Measurements from ENCODE around the gene TRAPPC4. TPM values are rescaled to one million over a fixed set of nuclear protein-coding genes. Genes with fewer than 3 reads are reported as not detected.
"Not testable (repeated sequence)": the region's sequence is repeated elsewhere in the genome, so short reads cannot be mapped to it uniquely, and the experiment has no call there.

Gene TRAPPC4
- total RNA-seq, 2 donors from 2014 or later = 59.3 to 70.0 TPM

DNA sequence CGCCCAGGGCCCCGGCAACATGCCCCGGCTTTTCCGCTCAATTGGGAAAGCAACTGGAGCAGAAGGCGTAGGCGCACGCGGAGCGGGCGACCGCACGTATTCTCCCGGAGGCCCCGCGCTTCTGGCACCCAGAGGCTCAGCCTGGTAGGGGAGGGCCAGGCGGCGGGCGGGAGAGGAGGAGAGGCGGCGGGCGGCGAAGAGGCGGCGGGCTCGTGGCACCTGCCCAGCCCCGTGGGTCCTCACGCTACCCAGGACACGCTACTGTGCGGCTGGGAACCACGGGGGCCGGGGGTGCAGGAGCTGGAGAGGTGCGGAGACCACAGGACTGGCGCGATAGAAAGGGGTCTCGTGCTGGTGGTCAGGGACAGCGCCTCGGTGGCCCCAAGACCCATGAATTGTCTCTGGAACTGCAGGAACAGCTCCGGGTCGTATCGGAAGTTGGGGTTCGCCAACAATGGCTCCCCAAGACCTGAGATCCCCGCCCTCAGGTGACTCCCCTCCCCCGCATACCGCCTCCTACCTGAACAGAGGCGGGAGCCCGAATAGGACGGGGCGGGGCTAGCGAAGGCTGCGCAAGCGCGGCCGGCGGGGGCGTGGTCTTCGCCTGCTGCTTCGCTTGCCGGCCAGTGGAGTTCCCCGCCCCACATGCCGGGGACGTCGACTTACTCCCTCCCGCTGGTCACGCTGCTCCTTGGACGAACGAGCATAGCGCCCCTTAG, 11.9 kb downstream of the TRAPPC4 start, which contains the start of gene SLC37A4:
Gene SLC37A4 (minus strand): TSS at position 549 of the 719 bp plus-strand sequence.
- no peaks in the 10 kb centered on the region for H3K9me3 Mint-ChIP-seq
- H3K36me3 Mint-ChIP-seq (ENCODE audit: insufficient read depth in 2 of 2) = peaks cover 1 to 3% of the 10 kb centered on the region in 2 donors
- peaks cover 24% of the 10 kb centered on the region for H3K4me1 Mint-ChIP-seq (ENCODE audit: low read depth)
- ATAC-seq (replicated peaks in 1 of 2) = peak; percentile 91 to 93
- H3K27me3 Mint-ChIP-seq (ENCODE audit: low read depth) = no peaks in the 10 kb centered on the region
- DNase-seq = peak; percentile 99 to 100
- peak within 1 kb of the TSS; percentile 83 to 85 for H3K4me3 Mint-ChIP-seq
- H3K27ac Mint-ChIP-seq = peak within 1 kb of the TSS; percentile 9

DNA sequence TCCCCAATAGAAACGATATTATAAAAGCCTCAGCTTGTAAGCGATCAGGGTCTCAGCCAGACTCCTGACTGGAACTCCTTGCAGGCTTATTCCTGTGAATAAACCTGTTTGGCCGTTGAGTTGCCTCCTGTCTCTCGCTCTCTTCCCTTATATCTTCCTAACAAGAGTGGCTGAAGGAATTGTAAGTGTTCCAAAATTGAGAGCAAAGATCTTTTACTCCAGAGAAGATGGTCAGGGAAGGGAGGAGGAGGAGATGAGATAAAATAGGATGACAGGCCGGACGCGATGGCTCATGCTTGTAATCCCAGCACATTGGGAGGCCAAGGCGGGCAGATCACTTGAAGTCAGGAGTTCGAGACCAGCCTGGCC, 13.3 kb downstream of the TRAPPC4 start:
- Mint-ChIP-seq H3K4me1 (ENCODE audit: low read depth) (peaks cover 21% of the 10 kb centered on the region), H3K9me3 (no peaks in the 10 kb centered on the region), H3K4me3 (no peak overlapping the region), H3K36me3 (ENCODE audit: insufficient read depth in 2 of 2) (no peaks in the 10 kb centered on the region), H3K27ac (no peak overlapping the region), H3K27me3 (ENCODE audit: low read depth) (no peaks in the 10 kb centered on the region)
- ATAC-seq (replicated peaks in 1 of 2) = no peak
- no peak for DNase-seq

DNA sequence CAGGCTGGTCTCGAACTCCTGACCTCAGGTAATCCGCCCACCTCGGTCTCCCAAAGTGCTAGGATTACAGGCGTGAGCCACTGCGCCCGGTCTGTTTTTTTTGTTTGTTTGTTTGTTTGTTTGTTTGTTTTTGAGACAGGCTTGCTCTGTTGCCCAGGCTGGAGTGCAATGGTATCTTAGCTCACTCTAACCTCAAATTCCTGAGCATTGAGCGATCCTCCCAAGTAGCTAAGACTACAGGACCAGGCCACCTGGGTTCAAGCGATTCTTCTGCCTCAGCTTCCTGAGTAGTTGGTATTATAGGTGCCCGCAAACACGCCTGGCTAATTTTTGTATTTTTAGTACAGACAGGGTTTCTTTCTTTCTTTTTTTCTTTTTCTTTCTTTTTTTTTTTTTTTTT, 14.9 kb downstream of the TRAPPC4 start:
- H3K4me1 Mint-ChIP-seq (ENCODE audit: low read depth) = peaks cover 21% of the 10 kb centered on the region
- not testable (repeated sequence) for H3K27ac Mint-ChIP-seq; H3K36me3 Mint-ChIP-seq (ENCODE audit: insufficient read depth in 2 of 2); DNase-seq; H3K9me3 Mint-ChIP-seq; H3K27me3 Mint-ChIP-seq (ENCODE audit: low read depth); H3K4me3 Mint-ChIP-seq; ATAC-seq (replicated peaks in 1 of 2)

DNA sequence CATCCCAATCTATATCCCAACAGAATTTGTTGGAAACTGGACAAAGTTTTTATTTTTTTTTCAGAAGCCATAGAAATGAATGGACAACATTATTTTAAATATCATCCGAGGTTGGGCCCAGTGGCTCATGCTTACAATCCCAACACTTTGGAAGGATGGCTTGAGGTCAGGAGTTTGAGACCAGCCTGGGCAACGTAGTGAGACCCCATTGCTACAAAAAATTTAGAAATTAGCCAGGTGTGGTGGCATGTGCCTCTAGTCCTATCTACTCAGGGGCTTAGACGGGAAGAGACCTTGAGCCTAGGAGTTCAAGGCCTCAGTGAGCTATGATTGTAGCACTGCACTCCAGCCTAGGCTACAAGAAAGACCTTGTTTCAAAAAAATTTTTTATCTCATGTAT, 16.2 kb downstream of the TRAPPC4 start:
- Mint-ChIP-seq H3K4me1 (ENCODE audit: low read depth) (peaks cover 8% of the 10 kb centered on the region), H3K36me3 (ENCODE audit: insufficient read depth in 2 of 2) (no peaks in the 10 kb centered on the region), H3K27me3 (ENCODE audit: low read depth) (no peaks in the 10 kb centered on the region), H3K4me3 (no peak overlapping the region), H3K9me3 (no peaks in the 10 kb centered on the region), H3K27ac (no peak overlapping the region)
- DNase-seq (no peak), ATAC-seq (replicated peaks in 1 of 2) (no peak)

DNA sequence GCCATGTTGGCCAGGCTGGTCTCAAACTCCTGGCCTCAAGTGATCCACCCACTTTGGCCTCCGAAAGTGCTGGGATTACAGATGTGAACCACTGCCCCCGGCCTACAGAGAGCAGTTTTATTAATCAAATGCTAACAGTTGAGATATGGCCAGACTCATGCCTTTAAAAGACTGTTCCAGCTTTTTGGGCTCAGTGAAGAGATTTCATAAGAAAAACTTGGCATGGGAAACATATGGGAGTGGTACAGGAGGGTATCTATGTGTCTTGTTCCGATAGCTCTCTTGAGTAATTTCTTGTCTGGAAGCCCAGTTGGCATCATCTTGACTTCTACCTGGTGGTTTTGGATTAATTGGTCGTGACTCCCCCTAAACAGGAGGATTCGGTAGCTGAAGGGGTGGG, 20.3 kb downstream of the TRAPPC4 start:
- Mint-ChIP-seq H3K4me3 (no peak overlapping the region), H3K27ac (no peak overlapping the region), H3K36me3 (ENCODE audit: insufficient read depth in 2 of 2) (no peaks in the 10 kb centered on the region), H3K27me3 (ENCODE audit: low read depth) (no peaks in the 10 kb centered on the region), H3K4me1 (ENCODE audit: low read depth) (peaks cover 10% of the 10 kb centered on the region), H3K9me3 (no peaks in the 10 kb centered on the region)
- ATAC-seq (replicated peaks in 1 of 2) = no peak
- DNase-seq = no peak

DNA sequence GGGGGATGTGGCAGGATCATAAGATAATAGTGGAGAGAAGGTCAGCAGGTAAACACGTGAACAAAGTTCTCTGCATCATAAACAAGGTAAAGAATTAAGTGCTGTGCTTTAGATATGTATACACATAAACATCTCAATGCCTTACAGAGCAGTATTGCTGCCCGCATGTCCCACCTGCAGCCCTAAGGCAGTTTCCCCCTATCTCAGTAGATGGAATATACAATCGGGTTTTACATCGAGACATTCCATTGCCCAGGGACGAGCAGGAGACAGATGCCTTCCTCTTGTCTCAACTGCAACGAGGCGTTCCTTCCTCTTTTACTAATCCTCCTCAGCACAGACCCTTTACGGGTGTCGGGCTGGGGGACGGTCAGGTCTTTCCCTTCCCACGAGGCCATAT, 20.9 kb downstream of the TRAPPC4 start:
- not testable (repeated sequence) for H3K9me3 Mint-ChIP-seq; H3K27me3 Mint-ChIP-seq (ENCODE audit: low read depth); DNase-seq; H3K27ac Mint-ChIP-seq; H3K36me3 Mint-ChIP-seq (ENCODE audit: insufficient read depth in 2 of 2); H3K4me3 Mint-ChIP-seq; ATAC-seq (replicated peaks in 1 of 2); H3K4me1 Mint-ChIP-seq (ENCODE audit: low read depth)

DNA sequence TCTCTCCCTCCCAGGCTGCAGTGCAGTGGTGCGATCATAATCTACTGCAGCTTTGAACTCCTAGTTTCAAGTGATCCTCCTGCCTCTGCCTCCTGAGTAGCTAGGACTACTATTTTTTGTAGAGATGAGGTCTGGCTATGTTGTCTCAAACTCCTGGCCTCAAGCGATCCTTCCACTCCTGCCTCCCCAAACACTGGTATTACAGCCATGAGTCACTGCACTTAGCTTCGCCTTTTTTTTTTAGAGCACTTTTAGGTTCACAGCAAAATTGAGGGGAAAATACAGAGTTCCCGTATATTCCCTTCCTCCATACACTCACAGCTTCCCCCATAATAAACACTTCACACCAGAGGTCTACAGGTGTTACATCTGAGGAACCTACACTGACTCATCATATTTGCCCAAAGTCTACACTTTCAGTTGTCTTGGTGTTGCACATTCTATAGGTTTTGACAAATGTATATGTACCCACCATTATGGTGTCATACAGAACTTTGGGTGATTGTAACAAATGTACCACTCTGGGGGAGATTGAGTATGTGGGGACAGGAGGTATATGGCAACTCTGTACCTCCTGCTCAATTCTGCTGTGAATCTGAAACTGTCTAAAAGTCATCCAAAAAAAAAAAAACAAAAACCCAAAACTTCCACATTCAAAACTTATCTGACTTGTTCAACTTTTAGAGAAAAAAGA, 23.4 kb downstream of the TRAPPC4 start:
- Mint-ChIP-seq H3K36me3 (ENCODE audit: insufficient read depth in 2 of 2) (peaks cover 0 to 16% of the 10 kb centered on the region in 2 donors), H3K9me3 (no peaks in the 10 kb centered on the region), H3K4me3 (peak overlapping the region in 1 of 2 donors; percentile 27), H3K4me1 (ENCODE audit: low read depth) (peaks cover 10% of the 10 kb centered on the region), H3K27me3 (ENCODE audit: low read depth) (no peaks in the 10 kb centered on the region), H3K27ac (no peak overlapping the region)
- DNase-seq = no peak
- peak; percentile 62 to 65 for ATAC-seq (replicated peaks in 1 of 2)

DNA sequence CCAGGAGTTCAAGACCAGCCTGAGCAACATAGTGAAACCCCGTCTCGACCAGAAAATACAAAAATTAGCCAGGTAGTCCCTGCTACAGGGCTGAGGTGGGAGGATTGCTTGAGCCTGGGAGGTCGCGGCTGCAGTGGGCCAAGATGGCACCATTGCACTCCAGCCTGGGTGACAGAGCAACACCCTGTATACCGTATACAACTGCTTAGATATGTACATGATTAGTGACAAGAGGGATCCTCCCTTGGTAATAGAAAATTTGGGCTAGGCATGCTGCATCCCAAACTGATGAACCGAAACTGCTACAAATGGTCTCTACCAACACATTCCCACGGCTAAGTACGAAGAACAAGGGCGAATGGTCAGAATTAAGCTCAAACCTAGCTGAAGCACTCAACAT, 24.4 kb downstream of the TRAPPC4 start:
- no peak for ATAC-seq (replicated peaks in 1 of 2)
- Mint-ChIP-seq H3K36me3 (ENCODE audit: insufficient read depth in 2 of 2) (peaks cover 4 to 21% of the 10 kb centered on the region in 2 donors), H3K4me3 (no peak overlapping the region), H3K27ac (no peak overlapping the region), H3K27me3 (ENCODE audit: low read depth) (no peaks in the 10 kb centered on the region), H3K9me3 (no peaks in the 10 kb centered on the region), H3K4me1 (ENCODE audit: low read depth) (peaks cover 19% of the 10 kb centered on the region)
- no peak for DNase-seq

DNA sequence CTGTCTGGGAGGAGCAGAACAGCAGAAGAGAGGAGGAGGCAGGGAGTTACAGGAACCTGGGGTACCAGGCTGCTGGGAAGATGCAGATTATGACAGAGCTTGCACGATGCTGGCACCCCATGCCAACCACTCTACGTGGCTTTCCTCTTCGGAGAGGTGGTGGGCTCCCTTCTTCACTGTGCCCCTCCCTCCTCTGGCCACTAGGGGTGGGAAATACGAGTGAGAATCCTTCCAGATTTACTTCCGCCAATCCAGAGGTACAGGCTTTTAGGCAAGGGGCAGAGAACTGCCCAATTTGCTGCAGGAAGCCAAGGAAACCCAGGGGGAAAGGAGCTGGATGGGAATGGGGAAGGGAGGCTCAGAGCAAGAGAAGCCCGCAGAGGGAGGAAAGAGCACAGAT, 26.1 kb downstream of the TRAPPC4 start:
- Mint-ChIP-seq H3K27me3 (ENCODE audit: low read depth) (no peaks in the 10 kb centered on the region), H3K4me1 (ENCODE audit: low read depth) (peaks cover 32% of the 10 kb centered on the region), H3K36me3 (ENCODE audit: insufficient read depth in 2 of 2) (peaks cover 5 to 30% of the 10 kb centered on the region in 2 donors), H3K27ac (no peak overlapping the region), H3K4me3 (no peak overlapping the region), H3K9me3 (no peaks in the 10 kb centered on the region)
- no peak for ATAC-seq (replicated peaks in 1 of 2)
- no peak for DNase-seq

DNA sequence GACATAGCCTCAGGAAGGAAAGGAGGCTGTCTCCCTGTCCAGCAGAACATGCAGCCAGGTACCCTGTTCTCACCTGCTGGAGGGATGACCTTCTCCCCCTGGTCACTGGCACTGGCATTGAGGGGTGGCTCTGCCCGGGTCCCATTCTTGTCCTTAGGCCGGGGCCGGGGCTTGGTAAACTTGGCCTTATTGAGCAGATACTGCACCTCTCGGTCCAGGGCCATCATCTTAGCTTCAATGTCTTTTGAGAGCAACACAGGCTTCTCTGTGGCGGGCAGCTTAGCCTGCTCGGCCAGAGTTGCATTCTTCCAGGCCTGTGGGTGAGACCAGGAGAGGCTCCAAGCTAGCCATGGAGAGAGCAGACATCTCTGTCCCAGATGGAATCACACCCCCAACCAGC, 27.9 kb downstream of the TRAPPC4 start:
- Mint-ChIP-seq H3K27ac (no peak overlapping the region), H3K9me3 (no peaks in the 10 kb centered on the region), H3K4me3 (no peak overlapping the region), H3K4me1 (ENCODE audit: low read depth) (peaks cover 40% of the 10 kb centered on the region), H3K27me3 (ENCODE audit: low read depth) (no peaks in the 10 kb centered on the region), H3K36me3 (ENCODE audit: insufficient read depth in 2 of 2) (peaks cover 5 to 38% of the 10 kb centered on the region in 2 donors)
- DNase-seq = no peak
- no peak for ATAC-seq (replicated peaks in 1 of 2)

DNA sequence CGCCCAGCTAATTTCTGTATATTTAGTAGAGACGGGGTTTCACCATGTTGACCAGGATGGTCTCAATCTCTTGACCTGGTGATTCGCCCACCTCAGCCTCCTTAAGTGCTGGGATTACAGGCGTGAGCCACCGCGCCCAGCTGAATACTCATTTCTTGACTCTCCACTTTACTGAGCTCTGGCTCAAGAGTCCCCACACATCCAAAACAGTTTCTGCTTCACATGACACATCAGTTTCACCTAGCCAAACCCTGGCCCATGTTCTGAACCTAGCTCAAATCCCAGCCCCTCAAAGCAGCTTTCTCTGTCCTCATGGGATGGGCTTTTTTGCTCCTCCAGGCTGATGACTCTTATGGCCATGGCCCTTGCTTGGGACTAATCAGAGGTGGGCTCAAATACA, 28.6 kb downstream of the TRAPPC4 start:
- Mint-ChIP-seq H3K36me3 (ENCODE audit: insufficient read depth in 2 of 2) (peaks cover 5 to 41% of the 10 kb centered on the region in 2 donors), H3K9me3 (no peaks in the 10 kb centered on the region), H3K4me1 (ENCODE audit: low read depth) (peaks cover 40% of the 10 kb centered on the region), H3K27me3 (ENCODE audit: low read depth) (no peaks in the 10 kb centered on the region), H3K27ac (peak overlapping the region; percentile 5), H3K4me3 (no peak overlapping the region)
- ATAC-seq (replicated peaks in 1 of 2) (peak; percentile 54 to 60), DNase-seq (peak in 1 of 2 donors; percentile 33)

DNA sequence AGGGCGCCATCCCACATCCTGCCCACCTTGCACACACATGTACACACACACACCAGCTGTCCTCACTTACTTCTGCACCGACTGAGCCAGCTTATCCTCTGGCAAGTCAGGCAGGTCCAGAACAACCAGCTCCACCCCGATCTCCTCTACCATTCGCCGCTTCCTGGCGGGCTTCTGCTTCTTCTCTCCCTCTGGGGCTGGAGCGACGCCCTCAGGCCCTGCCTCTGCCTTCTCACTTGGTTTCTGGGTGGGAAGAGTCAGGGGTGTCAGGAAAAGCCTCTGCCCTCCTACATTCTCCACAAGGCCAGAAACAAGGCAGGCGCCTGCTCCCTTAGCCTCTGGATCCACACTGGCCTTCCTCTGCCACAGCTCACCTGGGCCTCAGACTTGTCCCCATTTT, 30.1 kb downstream of the TRAPPC4 start:
- peaks cover 48% of the 10 kb centered on the region for H3K4me1 Mint-ChIP-seq (ENCODE audit: low read depth)
- peaks cover 14 to 53% of the 10 kb centered on the region in 2 donors for H3K36me3 Mint-ChIP-seq (ENCODE audit: insufficient read depth in 2 of 2)
- H3K27ac Mint-ChIP-seq = no peak overlapping the region

DNA sequence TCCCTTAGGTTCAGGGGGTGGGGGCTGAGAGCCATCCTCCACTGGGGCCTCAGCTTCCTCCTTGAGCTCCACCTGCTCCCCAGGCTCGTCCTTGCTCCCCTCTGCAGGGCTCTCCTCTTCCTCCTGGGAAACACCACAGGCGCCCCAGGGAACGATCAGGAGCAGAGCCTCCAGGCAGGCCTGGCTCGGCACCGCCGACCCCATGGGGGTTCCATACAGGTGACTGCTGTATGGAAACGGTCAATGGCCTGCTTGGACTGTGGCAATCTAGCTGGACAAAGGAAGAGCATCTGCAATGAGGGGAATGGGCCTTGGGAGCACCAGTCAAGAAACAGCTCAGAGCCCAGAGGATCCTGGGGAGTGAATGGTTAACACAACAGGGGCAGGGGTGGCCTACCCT, 30.5 kb downstream of the TRAPPC4 start:
- Mint-ChIP-seq H3K9me3 (no peaks in the 10 kb centered on the region), H3K27me3 (ENCODE audit: low read depth) (no peaks in the 10 kb centered on the region), H3K36me3 (ENCODE audit: insufficient read depth in 2 of 2) (peaks cover 14 to 57% of the 10 kb centered on the region in 2 donors), H3K4me3 (no peak overlapping the region), H3K27ac (no peak overlapping the region), H3K4me1 (ENCODE audit: low read depth) (peaks cover 50% of the 10 kb centered on the region)
- ATAC-seq (replicated peaks in 1 of 2) (no peak), DNase-seq (no peak)

More for the DNA sequence above, 30.1 kb downstream of the TRAPPC4 start:
- H3K4me3 Mint-ChIP-seq = no peak overlapping the region
- DNase-seq (no peak), ATAC-seq (replicated peaks in 1 of 2) (no peak)
- no peaks in the 10 kb centered on the region for H3K9me3 Mint-ChIP-seq
- no peaks in the 10 kb centered on the region for H3K27me3 Mint-ChIP-seq (ENCODE audit: low read depth)

Measured in activated T-cell treated with anti-CD3 and anti-CD28 coated beads, Interleukin-2, amount 50 U/mL, for 72 hours (primary cell).